ENCODE measurements around the gene FAM149B1. TPM values are rescaled to one million over a fixed set of nuclear protein-coding genes. Genes with fewer than 3 reads are reported as not detected.

The FAM149B1 gene
- total RNA-seq, 1 experiment from 2014 or later: 39.1 TPM

- ATAC-seq: no peak
Observed at GRCh38 chr10:73281097-73281496, 113.2 kb downstream of the FAM149B1 start.

GRCh38 chr10:73287441-73287840, 119.5 kb downstream of the FAM149B1 start:
- Histone ChIP-seq H3K4me2 (ENCODE audit: low read length) (no peak overlapping the region), H3K9ac (ENCODE audit: low read length) (no peak overlapping the region), H3K4me1 (ENCODE audit: insufficient read depth, low read length) (no peaks in the 10 kb centered on the region), H3K27ac (ENCODE audit: low read length) (no peak overlapping the region), H3K9me3 (ENCODE audit: low read length) (no peaks in the 10 kb centered on the region), H3K27me3 (ENCODE audit: low read length) (no peaks in the 10 kb centered on the region), H3F3A (ENCODE audit: low read length, unreplicated experiment) (no peaks in the 10 kb centered on the region), H3K79me2 (ENCODE audit: low read length) (no peaks in the 10 kb centered on the region), H3K4me3 (ENCODE audit: low read length) (no peak overlapping the region), H2AFZ (ENCODE audit: low read length) (no peak overlapping the region), H3K9me2 (replicated peaks; ENCODE audit: low read length) (no peaks in the 10 kb centered on the region), H3K36me3 (ENCODE audit: low read depth, low read length) (no peaks in the 10 kb centered on the region), H4K20me1 (ENCODE audit: low read length) (no peaks in the 10 kb centered on the region)
- DNase-seq (no peak), ATAC-seq (no peak)
- no TSS peak for BruUV-seq (replicated peaks)
- ChIA-PET POLR2A (ENCODE audit: unreplicated experiment) (no interaction called here), CTCF (no interaction called here)
- no peak for TF ChIP-seq EZH2phosphoT487 (IDR thresholded peaks at IDR 0.05; ENCODE audit: borderline replicate concordance, low read length)
- no peak for TF ChIP-seq CTCF (conservative IDR thresholded peaks at IDR 0.05; ENCODE audit: low read depth, low read length)
- no peak for TF ChIP-seq EZH2 (IDR thresholded peaks at IDR 0.05; ENCODE audit: low read length, unreplicated experiment)
- intact Hi-C loops (cut with micrococcal nuclease): no loop called here

More at GRCh38 chr10:73281097-73281496, 113.2 kb downstream of the FAM149B1 start:
- H3K79me2 ChIP-seq (ENCODE audit: low read length): no peaks in the 10 kb centered on the region
- no peaks in the 10 kb centered on the region for H3F3A ChIP-seq (ENCODE audit: low read length, unreplicated experiment)
- no peaks in the 10 kb centered on the region for H3K27me3 ChIP-seq (ENCODE audit: low read length)
- no peak overlapping the region for H3K4me2 ChIP-seq (ENCODE audit: low read length)
- H3K27ac ChIP-seq (ENCODE audit: low read length): no peak overlapping the region
- H4K20me1 ChIP-seq (ENCODE audit: low read length): no peaks in the 10 kb centered on the region
- no peaks in the 10 kb centered on the region for H3K36me3 ChIP-seq (ENCODE audit: low read depth, low read length)
- no TSS peak for BruUV-seq (replicated peaks)
- no peak overlapping the region for H3K4me3 ChIP-seq (ENCODE audit: low read length)
- no peaks in the 10 kb centered on the region for H3K9me2 ChIP-seq (replicated peaks; ENCODE audit: low read length)
- TF ChIP-seq EZH2phosphoT487 (IDR thresholded peaks at IDR 0.05; ENCODE audit: borderline replicate concordance, low read length): no peak
- TF ChIP-seq CTCF (conservative IDR thresholded peaks at IDR 0.05; ENCODE audit: low read depth, low read length): no peak
- TF ChIP-seq EZH2 (IDR thresholded peaks at IDR 0.05; ENCODE audit: low read length, unreplicated experiment): no peak
- H2AFZ ChIP-seq (ENCODE audit: low read length): no peak overlapping the region
- DNase-seq: no peak
- peaks cover 4% of the 10 kb centered on the region; the same call in 1 of the 2 replicates for H3K4me1 ChIP-seq (ENCODE audit: insufficient read depth, low read length)
- intact Hi-C loops (cut with micrococcal nuclease): no loop called here
- H3K9me3 ChIP-seq (ENCODE audit: low read length): no peaks in the 10 kb centered on the region
- H3K9ac ChIP-seq (ENCODE audit: low read length): no peak overlapping the region
- ChIA-PET POLR2A (ENCODE audit: unreplicated experiment) (interaction anchor here (0.6 kb wide), 1 partner anchor 11 kb away, joined by 3 read pairs; no protein-coding TSS in a partner anchor), CTCF (no interaction called here)

- Histone ChIP-seq H3K4me1 (ENCODE audit: insufficient read depth, low read length) (no peaks in the 10 kb centered on the region), H4K20me1 (ENCODE audit: low read length) (no peaks in the 10 kb centered on the region), H3F3A (ENCODE audit: low read length, unreplicated experiment) (no peaks in the 10 kb centered on the region), H3K36me3 (ENCODE audit: low read depth, low read length) (no peaks in the 10 kb centered on the region), H3K79me2 (ENCODE audit: low read length) (no peaks in the 10 kb centered on the region), H3K9me3 (ENCODE audit: low read length) (no peaks in the 10 kb centered on the region), H3K27me3 (ENCODE audit: low read length) (0 out of 2 replicates have a peak, but pooled peaks cover 12% of the 10 kb centered on the region), H3K9ac (ENCODE audit: low read length) (no peak overlapping the region), H3K4me2 (ENCODE audit: low read length) (no peak overlapping the region), H3K4me3 (ENCODE audit: low read length) (no peak overlapping the region), H2AFZ (ENCODE audit: low read length) (no peak overlapping the region), H3K9me2 (replicated peaks; ENCODE audit: low read length) (no peaks in the 10 kb centered on the region), H3K27ac (ENCODE audit: low read length) (no peak overlapping the region)
- TF ChIP-seq EZH2phosphoT487 (IDR thresholded peaks at IDR 0.05; ENCODE audit: borderline replicate concordance, low read length): no peak
- no peak for TF ChIP-seq CTCF (conservative IDR thresholded peaks at IDR 0.05; ENCODE audit: low read depth, low read length)
- no peak for TF ChIP-seq EZH2 (IDR thresholded peaks at IDR 0.05; ENCODE audit: low read length, unreplicated experiment)
- DNase-seq: no peak
- no peak for ATAC-seq
- BruUV-seq (replicated peaks): no TSS peak
- ChIA-PET POLR2A (ENCODE audit: unreplicated experiment) (no interaction called here), CTCF (no interaction called here)
- intact Hi-C loops (cut with micrococcal nuclease): no loop called here
Observed at GRCh38 chr10:73289958-73290357, 122.0 kb downstream of the FAM149B1 start.

Measured in PC-3 (cell line).